Left renal cortex interstitium (tissue), 4 donors: ENCODE data around the gene DNAJC6. TPM values are rescaled to one million over a fixed set of nuclear protein-coding genes. Genes with fewer than 3 reads are reported as not detected.
"Not testable (repeated sequence)": the region's sequence is repeated elsewhere in the genome, so short reads cannot be mapped to it uniquely, and the experiment has no call there.

Source experiments
- DNase-seq, 4 donors: peaks; one replicate each; pipeline ENCODE4 v3.0.0-alpha.2; 2013; ENCODE audit warnings: low read depth in 4 of 4, low spot score in 2 of 4, missing footprints in 1 of 4
- polyA plus RNA-seq, 4 donors: library from polyadenylated mRNA; unstranded; fragments of 120-200 nt; gene quantifications; one replicate each; pipeline ENCODE4 v1.2.1, GENCODE V29; 2013; ENCODE audit not compliant: insufficient read length in 4 of 4

DNAJC6 gene
- polyA plus RNA-seq, result 1 to 10 TPM; 4.8 to 6.8 (median 6.2) TPM

DNA sequence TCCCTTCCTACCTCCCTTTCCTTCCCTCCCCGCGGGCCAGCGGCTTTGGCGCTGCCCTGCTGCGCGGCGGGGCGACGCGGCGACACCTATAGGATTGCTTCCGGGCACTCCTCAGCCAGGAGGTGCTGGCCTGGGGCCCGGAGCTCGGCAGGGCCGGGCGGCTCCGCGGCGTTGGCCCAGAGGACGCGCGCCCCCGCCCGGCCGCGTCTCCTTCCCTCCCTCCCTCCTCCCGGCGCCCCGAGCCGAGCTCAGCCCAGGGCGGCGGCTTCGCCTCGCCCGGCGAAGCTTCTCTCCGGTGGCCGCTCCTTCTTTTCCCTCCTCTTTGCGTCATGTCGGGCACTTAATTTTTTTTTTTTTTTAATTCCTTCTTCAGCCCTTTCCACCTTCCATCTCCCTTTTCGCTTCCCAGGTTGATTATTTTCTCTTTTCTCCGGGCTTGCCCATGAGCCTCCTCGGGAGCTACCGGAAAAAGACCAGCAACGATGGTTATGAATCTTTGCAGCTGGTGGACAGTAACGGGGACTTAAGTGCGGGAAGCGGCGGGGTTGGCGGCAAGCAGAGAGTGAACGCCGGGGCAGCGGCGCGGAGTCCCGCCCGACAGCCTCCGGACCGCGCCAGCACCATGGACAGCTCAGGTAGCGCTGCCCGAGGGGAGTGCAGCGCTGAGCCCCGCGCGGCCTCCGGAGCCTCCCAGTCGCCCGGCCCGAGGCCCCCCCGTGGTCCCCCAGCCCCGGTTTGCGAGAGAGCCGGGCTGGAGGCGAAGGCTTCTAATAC, at the start of gene DNAJC6:
Gene DNAJC6 (plus strand): TSS at position 240 of the 774 bp plus-strand sequence. CDS start 203 bp downstream, at position 443.
- peak; percentile 63 to 77 (median 74) for DNase-seq

DNA sequence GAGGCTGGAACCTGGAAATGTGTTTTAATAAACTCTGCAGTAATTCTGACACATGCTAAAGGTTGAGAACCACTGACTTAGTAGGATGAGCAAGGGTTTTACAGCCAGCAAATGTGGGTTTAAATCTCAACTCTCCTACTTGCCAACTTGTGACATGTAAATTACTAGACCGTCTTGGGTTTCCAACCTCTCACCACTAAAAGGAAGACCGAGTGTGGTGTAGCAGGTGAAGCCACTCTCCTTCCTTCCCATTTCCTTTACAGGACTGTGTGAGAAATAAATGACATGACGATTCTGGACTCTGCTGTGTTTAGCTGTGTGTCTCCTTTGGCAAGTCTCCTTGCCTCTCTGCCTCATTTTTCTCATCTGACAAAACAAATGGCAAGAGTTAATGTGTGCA, 49.5 kb upstream of the DNAJC6 start:
- DNase-seq, result no peak

DNA sequence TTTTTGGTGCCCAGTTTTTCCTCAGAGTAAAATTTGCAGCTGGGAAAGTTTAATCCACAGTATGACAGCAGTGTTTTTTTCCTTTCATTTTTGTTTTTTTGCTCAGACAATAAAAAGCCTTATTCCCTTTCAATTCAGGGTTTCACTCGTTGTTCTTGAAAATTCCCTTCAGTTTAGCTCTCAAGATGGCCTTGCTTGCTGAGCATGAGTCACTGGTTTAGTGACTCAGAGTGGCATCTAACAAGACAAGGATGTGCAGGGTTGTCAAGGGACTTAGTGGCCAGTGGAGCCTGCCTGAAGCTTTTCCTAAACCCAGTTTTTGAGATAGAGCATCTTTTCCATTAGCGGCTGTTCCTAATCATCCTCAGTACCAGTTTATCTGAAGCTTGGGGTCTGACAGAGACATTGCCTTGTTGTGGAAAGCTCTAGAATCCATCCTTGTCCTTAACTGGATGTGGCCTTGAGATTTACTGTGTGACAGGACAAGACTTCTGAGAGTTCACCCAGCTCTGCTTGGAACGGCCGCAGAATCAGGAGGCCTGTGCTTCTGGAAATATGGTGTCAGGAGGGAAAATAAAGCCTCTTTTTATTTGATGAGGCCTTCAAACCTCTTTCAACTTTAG, 48.4 kb upstream of the DNAJC6 start:
- DNase-seq, result no peak

DNA sequence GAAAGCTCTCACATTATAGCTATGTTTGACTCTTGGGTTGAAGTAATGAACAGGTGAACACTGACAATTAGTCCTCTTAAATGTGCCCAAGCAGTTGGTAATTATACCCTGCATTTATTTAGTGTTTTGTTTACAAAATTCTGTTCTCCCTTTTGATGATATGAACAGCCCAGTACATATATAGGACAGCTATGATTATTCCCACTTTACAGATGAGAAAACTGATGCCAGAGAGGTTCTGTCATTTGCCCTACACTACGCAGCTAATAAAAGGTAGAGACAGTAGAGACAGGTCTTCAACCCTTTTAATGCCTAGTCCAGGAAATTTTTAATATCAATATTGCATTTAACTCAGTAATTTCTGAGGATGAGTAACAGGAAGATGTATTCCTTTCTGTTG, 46.1 kb upstream of the DNAJC6 start:
- no peak for DNase-seq

DNA sequence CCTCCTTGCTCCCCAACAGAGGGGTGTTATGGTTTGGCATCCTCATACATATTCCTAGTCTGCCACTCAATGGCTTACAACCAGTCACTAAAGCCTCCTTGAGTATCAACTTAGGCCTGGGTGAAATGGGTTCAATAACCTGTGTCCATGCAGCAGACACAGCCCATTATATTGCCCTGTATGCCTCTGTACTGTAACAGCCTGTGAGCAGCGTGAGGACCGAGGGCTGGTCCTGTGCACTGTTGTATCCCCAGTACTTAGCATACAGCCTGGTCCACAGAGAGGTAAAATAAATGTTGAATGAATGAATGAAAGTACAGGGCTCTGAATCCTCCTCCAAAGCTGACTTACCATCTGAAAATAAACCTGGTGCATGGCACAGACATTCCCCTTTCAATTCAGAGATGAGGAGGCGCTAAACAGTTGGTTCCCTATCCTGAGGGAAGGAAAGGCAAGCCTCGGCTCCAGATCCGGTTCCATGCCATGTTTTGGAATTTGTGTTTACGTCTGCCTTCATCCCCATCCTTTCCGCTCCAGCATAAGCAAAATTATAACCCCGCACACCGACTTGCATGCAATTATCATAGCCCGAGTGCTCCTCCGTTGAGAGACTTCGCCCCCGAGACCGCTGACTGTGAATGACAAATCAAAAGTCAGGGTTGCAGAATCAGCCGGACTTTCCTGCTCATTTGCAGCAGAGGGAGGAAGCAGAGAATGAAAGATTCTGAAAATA, 45.0 kb upstream of the DNAJC6 start:
- DNase-seq, result no peak

DNA sequence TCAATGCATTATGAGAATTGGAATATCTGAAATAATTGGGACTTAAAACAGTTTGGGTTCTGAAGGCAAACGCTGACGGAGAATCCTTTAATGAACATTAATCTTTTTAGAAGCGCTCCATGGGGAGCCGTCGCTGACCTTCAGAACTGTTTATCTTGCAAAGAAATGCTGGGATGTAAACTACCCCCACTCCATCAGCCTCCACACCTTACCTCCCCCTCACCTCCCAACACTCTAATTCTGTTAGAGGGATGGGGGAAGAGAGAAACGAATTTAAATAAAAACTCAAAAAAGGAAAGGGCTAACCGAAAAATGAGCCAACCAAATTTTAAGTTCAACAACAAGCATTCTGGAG, 44.1 kb upstream of the DNAJC6 start:
- DNase-seq, result no peak

DNA sequence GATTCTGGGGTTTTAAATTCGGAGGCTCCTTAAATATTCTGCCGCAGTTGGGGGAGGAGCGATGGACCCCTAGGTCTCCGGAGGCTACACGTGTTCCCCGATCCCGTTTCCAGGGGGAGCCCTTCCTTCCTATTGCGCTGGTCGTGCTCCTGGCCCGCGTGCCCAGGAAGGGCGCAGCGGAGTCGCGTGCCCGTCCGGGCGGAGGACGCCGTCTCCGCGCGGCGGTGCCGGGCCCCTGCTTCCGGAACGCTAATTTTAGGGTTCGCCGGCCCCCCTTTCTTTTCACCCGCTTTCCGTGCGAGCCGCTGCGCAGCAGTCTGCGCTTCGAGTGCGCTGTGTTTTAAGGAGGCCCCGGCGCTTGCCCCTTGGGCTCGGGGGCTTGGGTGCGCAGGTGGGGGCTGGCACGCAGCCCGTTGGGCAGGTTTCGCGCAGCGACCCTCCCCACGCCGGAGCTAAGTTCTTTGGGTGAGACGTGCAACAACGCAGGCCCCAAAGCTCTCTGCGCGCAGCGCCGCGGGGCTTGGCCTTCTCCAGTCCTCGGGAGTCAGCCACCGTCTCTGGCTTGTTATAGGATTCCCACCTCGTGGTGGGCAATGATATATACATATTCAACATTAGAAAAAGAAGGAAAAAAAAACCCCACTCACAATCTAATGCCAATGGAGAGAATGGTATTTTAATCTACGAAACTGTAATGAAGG, 43.5 kb upstream of the DNAJC6 start:
- no peak for DNase-seq

DNA sequence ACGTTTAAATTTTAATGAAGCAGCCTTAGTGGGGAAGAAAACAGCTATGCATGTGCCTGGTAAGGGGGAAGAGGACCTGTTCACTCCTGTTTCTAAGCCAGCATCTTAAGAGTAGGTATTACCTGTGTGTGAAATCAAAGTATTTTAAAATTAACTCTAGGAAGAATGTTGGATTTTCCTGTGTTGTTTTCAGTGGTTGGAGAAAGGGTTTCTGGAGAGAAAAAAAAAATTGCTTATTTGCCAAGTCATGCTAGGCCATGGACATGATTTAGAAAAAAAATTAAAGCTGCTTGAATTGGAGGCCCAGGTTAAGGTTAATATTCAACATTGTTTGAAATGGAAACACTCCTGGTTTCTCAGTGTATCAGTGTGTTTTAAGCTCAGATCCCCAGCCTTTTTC, 42.9 kb upstream of the DNAJC6 start:
- DNase-seq, result no peak

DNA sequence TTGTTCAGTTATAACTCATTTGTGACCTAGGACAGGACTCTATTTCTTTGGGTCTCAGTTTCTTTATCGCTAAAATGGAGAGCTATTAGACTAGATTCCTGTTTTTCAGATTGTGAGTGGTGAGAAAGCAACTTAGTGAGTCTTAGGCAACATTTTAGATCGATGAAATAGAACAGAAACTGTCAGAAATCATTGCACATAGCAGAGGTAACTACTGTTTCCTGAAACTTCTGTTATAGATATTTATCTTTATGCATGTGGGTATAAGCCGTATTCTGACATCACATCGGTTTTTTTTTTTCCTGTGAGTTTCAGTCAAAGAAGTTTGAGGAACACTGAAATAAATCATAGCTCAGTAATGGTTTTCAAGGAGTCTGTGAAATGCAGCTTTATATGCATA, 42.1 kb upstream of the DNAJC6 start:
- DNase-seq, result no peak

DNA sequence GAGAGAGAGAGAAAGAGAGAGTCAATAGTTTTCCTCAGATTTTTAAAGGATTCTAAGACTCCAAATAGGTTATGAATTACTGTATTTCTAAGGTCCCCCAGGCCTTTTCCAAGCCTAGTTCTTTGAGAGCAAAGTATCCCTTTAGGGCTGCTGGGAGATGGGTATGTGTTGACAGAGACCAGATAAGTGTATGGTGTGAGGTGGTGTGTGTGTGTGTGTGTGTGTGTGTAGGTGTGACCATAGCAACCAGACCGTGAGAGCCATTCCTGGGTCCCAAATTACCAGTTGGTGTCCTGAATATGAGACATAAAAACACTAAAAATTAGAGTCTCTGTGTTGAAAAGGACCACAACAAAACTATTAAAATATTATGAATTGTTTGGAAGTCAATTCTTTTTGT, 41.7 kb upstream of the DNAJC6 start:
- no peak for DNase-seq

DNA sequence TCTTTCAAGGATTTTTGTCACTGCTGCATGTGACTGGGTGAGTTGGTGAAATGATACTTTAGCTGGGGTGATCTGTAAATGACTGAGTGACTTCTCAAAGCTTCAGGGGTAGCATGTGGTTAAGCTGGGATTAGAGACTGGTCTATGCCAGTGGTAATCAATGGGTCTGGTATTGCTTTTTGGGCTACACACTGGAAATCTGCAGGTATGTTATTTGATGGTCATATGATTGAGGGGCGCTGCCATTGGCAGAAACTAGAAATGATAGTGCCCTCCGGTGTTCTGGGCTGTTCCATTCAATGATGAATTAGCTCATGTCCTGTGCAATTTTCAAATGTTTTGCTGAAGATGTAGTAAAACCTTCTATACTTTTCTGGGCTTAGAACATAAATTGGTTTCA, 39.7 kb upstream of the DNAJC6 start:
- DNase-seq, result no peak

DNA sequence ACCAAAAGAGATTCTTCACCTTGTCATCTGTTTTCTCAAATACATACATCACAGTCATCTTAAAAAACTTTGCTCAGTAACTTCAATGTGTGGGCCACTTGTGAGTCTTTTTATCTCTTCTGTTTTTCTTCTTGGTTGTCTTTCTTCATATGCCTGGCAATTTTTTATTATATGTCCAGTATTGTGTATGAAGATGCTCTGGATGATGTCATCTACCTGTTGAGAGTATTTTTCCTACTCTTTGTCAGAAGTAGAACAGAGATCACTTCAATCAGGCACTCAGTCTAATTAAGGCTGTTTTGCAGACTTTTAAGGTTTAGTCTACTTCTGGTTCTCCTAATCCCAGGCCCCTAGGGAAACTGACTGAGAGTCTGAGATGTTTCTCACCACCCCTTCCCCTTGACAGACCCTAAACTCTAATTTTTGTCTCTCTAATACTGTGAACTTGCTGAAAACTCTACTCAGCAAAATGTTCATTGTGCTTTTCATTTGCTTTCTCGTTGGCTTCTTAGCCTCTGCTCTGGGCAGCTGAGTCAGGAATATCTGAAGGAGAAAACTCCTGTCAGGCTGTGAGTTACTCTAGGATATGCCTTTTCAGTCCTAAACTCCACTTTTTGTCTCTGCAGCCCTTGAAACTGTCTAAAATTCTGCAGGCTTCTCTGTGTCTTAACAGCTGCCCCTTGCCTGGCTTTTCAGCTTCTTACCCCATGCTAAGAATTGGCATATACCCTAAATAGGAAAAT, 33.0 kb upstream of the DNAJC6 start:
- no peak for DNase-seq

DNA sequence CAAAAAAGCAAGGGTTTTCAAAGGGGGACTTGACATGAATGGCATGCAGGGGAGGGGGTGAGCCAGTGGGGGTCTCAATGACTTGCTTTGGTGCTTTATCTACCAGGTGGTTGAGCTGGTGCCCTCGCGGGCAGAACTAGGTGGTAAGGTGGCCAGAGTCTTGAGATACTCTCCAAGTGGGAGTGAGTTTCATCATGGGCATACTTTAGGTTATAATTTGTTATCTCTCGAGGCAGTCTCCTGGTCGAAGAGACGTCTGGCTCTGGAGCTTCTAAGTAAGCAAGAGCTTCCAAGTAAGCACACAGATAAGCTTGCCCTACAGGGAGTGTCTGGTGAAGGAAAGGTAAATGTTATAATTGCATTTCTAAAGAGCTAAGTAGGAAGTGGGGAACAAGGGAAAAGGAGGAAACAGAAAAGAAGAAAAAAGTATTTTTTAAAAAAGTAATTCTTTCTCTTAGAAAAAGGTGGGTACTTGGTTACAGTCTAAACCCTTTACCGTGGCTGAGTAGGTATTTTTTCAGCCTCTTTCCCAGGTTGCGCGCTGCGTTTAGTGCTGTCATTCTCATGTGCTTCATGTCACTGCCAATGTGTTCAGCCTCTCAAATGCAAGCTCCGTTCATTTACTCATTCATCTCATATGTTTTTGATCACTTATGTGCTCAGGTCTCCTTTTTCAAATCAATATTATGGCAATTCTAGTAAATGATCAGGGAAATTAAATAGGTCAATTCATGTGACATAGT, 31.6 kb upstream of the DNAJC6 start:
- DNase-seq, result no peak

DNA sequence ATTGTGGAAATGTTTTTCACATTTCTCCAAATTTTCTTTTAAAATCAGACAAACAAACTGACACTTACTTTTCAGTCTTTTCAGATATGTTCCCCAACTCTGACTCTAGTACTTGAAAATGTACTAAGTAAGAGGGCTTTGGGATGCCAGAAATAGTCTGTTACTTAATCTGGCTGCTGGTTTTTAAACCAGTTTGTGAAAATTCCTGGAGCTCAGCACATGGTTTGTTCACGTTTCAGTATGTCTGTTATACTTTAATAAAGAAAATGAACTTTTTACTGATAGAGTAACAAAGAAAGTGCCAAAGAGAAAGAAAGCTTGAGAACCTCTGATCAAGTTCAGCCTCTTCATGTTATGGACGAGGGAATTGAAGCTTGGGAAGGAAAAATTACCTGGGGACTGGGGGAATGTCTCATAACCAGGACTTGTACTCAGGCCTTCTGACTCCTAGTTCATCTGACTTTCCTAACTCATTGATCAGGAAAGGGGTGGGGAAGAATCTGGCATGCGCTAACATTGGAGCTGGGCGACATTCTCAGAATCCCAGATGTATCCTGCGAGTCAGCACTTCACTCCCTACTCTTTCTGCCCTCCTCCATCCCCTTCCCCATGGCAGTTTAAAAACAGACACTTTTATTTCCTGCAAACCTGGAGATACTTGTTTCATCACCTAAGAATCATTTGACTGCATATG, 30.8 kb upstream of the DNAJC6 start:
- DNase-seq, result no peak

DNA sequence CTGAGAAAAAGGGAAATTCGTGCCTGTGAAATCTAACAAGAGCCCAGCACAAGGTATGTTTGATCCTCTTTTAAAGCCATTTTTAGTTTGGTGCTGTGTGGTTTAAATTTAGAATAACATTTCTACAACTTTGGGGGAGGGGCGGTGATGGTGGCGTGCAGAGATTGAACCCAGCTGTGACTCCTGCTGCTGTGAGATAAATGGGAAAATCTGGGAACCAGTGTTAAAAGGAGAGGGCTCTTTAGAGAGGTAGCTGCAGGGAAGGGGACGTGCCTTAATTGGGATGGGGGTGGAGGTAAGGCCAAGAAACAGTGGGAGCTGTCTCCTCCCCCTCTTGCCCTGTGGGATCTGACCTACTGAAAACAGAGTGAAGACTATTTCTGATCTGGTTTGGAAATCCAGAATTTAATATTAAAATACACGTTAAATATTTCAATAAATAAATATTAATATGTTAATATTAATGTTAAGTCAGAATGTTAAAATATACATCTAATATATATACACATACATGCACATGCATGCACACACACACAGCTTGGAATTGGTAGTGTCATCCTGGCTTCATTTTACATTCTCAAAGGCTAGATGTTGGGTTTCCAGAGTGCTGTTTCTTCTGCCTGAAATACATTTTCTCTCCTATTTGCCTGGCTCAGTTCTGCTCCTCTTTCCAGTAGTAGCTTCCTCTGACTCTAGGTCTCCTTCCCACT, 30.1 kb upstream of the DNAJC6 start:
- DNase-seq, result peak in 1 of 4 donors; percentile 28

DNA sequence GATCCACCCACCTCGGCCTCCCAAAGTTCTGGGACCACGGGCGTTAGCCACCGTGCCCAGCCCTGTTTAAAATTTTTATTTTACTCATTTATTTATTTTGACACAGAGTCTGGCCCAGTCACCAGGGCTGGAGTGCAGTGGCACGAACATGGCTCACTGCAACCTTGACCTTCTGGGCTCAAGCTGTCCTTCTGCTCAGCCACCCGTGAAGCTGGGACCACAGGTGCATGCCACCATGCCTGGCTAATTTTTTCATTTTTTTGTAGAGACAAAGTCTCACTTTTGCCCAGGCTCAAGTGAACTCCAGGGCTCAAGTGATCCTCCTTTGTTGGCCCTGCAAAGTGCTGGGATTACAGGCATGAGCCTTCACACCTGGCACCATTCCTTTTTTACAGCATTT, 27.5 kb upstream of the DNAJC6 start:
- DNase-seq, result no peak

DNA sequence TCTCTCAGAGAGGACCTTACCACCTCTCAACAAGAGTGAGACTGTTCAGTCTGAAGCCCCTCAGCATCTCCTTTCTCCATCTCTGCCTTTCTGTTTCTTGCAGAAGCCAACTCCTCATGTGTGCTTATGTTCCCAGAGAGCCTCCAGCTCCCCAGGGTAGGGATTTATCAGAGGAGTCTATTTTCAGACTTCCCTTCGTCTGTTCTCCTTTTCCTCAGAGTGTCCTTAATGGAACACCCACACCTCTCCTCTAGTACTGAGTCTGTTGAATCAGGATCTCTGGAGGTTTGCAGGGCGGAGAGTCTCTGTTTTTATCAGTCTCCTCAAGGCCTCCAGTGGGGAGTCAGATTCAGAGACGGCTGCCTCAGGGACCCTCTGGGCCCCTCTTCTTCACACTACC, 25.1 kb upstream of the DNAJC6 start:
- no peak for DNase-seq

DNA sequence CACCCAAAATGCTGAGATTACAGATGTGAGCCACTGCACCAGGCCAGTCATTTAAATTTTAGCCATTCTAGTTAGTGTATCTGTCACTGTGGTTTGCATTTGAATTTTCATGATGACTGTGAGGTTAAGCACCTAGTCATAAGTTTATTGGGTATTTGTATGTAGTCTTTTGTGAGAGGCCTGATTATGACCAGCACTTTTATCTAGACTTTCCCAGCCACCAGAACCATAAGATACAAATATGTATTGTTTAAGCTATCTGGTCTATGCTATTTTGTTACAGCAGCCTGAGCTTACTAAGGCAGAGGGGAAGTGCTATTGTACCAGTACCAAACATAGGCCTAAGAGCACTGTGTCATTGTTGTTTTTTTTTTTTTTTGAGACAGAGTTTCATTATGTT, 19.9 kb upstream of the DNAJC6 start:
- no peak for DNase-seq

DNA sequence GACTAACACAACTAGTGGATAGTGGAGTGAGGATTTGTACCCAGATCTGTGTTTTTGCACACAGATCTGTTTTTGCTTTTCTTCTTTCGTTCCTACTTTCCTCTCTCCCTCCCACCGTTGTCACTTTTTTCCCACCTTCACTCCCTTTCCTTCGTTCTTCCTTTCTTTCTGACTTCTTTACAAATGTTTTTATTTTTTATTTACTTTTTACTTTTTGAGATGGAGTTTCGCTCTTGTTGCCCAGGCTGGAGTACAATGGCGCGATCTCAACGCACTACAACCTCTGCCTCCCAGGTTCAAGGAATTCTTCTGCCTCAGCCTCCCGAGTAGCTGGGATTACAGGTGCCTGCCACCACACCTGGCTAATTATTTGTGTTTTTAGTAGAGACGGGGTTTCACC, 17.5 kb upstream of the DNAJC6 start:
- DNase-seq, result not testable (repeated sequence)
